ENCODE data around the gene PLCH1. TPM values are rescaled to one million over a fixed set of nuclear protein-coding genes. Genes with fewer than 3 reads are reported as not detected.

The PLCH1 gene
- total and polyA plus RNA-seq, 2 of the 13 experiments (the other 11 are each of a cell fraction or from before 2014, with no cell fraction given), result 2.0 to 3.0 TPM

DNA sequence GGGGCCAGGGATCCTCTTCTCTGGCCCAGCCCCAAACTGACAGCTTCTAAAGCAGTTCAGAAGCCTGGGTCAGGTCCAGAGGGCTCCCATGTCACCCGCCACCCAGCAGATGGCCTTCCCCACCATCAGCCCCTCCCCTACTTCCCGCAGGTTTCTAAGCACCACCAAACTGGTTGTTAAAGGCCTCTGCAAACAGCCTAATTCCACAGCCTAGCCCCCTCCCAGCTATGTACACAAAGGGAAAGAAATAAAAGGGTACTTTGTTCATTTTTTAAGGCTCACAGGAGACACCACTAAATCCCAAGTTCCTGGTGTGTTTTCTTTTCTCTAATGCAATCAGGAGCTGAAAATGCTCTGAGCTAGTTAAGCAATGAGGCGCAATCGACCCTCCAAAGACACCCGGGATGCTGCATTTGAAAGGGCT, 30.6 kb downstream of the PLCH1 start (continued):
- TF ChIP-seq, protein P1, sequence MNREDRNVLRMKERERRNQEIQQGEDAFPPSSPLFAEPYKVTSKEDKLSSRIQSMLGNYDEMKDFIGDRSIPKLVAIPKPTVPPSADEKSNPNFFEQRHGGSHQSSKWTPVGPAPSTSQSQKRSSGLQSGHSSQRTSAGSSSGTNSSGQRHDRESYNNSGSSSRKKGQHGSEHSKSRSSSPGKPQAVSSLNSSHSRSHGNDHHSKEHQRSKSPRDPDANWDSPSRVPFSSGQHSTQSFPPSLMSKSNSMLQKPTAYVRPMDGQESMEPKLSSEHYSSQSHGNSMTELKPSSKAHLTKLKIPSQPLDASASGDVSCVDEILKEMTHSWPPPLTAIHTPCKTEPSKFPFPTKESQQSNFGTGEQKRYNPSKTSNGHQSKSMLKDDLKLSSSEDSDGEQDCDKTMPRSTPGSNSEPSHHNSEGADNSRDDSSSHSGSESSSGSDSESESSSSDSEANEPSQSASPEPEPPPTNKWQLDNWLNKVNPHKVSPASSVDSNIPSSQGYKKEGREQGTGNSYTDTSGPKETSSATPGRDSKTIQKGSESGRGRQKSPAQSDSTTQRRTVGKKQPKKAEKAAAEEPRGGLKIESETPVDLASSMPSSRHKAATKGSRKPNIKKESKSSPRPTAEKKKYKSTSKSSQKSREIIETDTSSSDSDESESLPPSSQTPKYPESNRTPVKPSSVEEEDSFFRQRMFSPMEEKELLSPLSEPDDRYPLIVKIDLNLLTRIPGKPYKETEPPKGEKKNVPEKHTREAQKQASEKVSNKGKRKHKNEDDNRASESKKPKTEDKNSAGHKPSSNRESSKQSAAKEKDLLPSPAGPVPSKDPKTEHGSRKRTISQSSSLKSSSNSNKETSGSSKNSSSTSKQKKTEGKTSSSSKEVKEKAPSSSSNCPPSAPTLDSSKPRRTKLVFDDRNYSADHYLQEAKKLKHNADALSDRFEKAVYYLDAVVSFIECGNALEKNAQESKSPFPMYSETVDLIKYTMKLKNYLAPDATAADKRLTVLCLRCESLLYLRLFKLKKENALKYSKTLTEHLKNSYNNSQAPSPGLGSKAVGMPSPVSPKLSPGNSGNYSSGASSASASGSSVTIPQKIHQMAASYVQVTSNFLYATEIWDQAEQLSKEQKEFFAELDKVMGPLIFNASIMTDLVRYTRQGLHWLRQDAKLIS (CRISPR knock-in tag; IDR thresholded peaks at IDR 0.05), result no peak
- TF ChIP-seq ZNF605 (CRISPR knock-in tag; IDR thresholded peaks at IDR 0.05), result peak; percentile 83
- TF ChIP-seq ZNF337 (CRISPR knock-in tag; IDR thresholded peaks at IDR 0.05; ENCODE audit: borderline replicate concordance, low read depth), result no peak
- TF ChIP-seq, protein P2, sequence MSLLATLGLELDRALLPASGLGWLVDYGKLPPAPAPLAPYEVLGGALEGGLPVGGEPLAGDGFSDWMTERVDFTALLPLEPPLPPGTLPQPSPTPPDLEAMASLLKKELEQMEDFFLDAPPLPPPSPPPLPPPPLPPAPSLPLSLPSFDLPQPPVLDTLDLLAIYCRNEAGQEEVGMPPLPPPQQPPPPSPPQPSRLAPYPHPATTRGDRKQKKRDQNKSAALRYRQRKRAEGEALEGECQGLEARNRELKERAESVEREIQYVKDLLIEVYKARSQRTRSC (CRISPR knock-in tag; IDR thresholded peaks at IDR 0.05; ENCODE audit: low read depth), result no peak
- TF ChIP-seq ZNF460 (CRISPR knock-in tag; IDR thresholded peaks at IDR 0.05; ENCODE audit: borderline replicate concordance), result no peak
- 0 out of 2 replicates have a peak, but pooled peaks have one; percentile 45 for TF ChIP-seq SP140L (CRISPR knock-in tag; IDR thresholded peaks at IDR 0.05; ENCODE audit: borderline replicate concordance)
- TF ChIP-seq, protein P3, sequence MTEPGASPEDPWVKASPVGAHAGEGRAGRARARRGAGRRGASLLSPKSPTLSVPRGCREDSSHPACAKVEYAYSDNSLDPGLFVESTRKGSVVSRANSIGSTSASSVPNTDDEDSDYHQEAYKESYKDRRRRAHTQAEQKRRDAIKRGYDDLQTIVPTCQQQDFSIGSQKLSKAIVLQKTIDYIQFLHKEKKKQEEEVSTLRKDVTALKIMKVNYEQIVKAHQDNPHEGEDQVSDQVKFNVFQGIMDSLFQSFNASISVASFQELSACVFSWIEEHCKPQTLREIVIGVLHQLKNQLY (CRISPR knock-in tag; IDR thresholded peaks at IDR 0.05), result 0 out of 2 replicates have a peak, but pooled peaks have one; percentile 29
- 0 out of 4 replicates have a peak, but pooled peaks of 1 of the 2 experiments have one; percentile 34 for TF ChIP-seq KLF16 (CRISPR knock-in tag; IDR thresholded peaks at IDR 0.05)
- no peak for TF ChIP-seq KAT7 (CRISPR knock-in tag; IDR thresholded peaks at IDR 0.05; ENCODE audit: borderline replicate concordance)
- no peak for TF ChIP-seq GZF1 (CRISPR knock-in tag; IDR thresholded peaks at IDR 0.05)
- TF ChIP-seq KDM1A (CRISPR knock-in tag; IDR thresholded peaks at IDR 0.05), result peak; percentile 62; the same call in 1 of the 2 replicates
- no peak for TF ChIP-seq ZNF615 (CRISPR knock-in tag; IDR thresholded peaks at IDR 0.05; ENCODE audit: borderline replicate concordance)
- no peak for TF ChIP-seq JDP2 (CRISPR knock-in tag; IDR thresholded peaks at IDR 0.05; ENCODE audit: borderline replicate concordance)
- TF ChIP-seq ZNF430 (CRISPR knock-in tag; IDR thresholded peaks at IDR 0.05), result peak; percentile 53; the same call in 1 of the 2 replicates
- peak; percentile 51; the same call in 1 of the 2 replicates for TF ChIP-seq ZNF232 (CRISPR knock-in tag; IDR thresholded peaks at IDR 0.05; ENCODE audit: borderline replicate concordance)
- no peak for TF ChIP-seq ZNF790 (CRISPR knock-in tag; IDR thresholded peaks at IDR 0.05; ENCODE audit: borderline replicate concordance)
- TF ChIP-seq ZFP90 (CRISPR knock-in tag; IDR thresholded peaks at IDR 0.05; ENCODE audit: borderline replicate concordance), result peak; percentile 49; the same call in 1 of the 2 replicates
- TF ChIP-seq HOXA9 (CRISPR knock-in tag; IDR thresholded peaks at IDR 0.05; ENCODE audit: borderline replicate concordance), result no peak
- TF ChIP-seq, protein P4, sequence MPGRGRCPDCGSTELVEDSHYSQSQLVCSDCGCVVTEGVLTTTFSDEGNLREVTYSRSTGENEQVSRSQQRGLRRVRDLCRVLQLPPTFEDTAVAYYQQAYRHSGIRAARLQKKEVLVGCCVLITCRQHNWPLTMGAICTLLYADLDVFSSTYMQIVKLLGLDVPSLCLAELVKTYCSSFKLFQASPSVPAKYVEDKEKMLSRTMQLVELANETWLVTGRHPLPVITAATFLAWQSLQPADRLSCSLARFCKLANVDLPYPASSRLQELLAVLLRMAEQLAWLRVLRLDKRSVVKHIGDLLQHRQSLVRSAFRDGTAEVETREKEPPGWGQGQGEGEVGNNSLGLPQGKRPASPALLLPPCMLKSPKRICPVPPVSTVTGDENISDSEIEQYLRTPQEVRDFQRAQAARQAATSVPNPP (CRISPR knock-in tag; IDR thresholded peaks at IDR 0.05), result peak; percentile 37; the same call in 1 of the 2 replicates
- TF ChIP-seq, protein P5, sequence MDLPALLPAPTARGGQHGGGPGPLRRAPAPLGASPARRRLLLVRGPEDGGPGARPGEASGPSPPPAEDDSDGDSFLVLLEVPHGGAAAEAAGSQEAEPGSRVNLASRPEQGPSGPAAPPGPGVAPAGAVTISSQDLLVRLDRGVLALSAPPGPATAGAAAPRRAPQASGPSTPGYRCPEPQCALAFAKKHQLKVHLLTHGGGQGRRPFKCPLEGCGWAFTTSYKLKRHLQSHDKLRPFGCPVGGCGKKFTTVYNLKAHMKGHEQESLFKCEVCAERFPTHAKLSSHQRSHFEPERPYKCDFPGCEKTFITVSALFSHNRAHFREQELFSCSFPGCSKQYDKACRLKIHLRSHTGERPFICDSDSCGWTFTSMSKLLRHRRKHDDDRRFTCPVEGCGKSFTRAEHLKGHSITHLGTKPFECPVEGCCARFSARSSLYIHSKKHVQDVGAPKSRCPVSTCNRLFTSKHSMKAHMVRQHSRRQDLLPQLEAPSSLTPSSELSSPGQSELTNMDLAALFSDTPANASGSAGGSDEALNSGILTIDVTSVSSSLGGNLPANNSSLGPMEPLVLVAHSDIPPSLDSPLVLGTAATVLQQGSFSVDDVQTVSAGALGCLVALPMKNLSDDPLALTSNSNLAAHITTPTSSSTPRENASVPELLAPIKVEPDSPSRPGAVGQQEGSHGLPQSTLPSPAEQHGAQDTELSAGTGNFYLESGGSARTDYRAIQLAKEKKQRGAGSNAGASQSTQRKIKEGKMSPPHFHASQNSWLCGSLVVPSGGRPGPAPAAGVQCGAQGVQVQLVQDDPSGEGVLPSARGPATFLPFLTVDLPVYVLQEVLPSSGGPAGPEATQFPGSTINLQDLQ (CRISPR knock-in tag; IDR thresholded peaks at IDR 0.05), result no peak

Measured in HepG2 (cell line).